Measurements from ENCODE around the gene VPS45. TPM values are rescaled to one million over a fixed set of nuclear protein-coding genes. Genes with fewer than 3 reads are reported as not detected.

Gene VPS45
- total and polyA plus RNA-seq, 2 of the 8 experiments (the other 6 are each of a cell fraction or from before 2014, with no cell fraction given): 19.1 to 27.6 TPM

GRCh38 chr1:150150133-150151021, 82.8 kb downstream of the VPS45 start (continued):
- TF ChIP-seq SIN3A (conservative IDR thresholded peaks at IDR 0.05 in 1 of 2, IDR thresholded peaks at IDR 0.05 in 1 of 2; ENCODE audit: low read depth in 1 of 2, low read length in 2 of 2) (0 out of 4 replicates have a peak, but pooled peaks of 1 of the 2 experiments have one; percentile 21), PHF8 (conservative IDR thresholded peaks at IDR 0.05; ENCODE audit: low read depth, low read length) (peak; percentile 8; the same call in 1 of the 2 replicates), BCL11A (IDR thresholded peaks at IDR 0.05; ENCODE audit: low read depth in 2 of 2, low read length in 2 of 2) (no peak), RXRA (IDR thresholded peaks at IDR 0.05; ENCODE audit: insufficient read depth, low read depth, low read length) (no peak), POLR2A (IDR thresholded peaks at IDR 0.05; ENCODE audit: control extremely low read depth in 1 of 2, low read depth in 2 of 2, low read length in 2 of 2) (peak in 1 of 2 experiments; percentile 16), SAP30 (IDR thresholded peaks at IDR 0.05; ENCODE audit: insufficient read depth, insufficient replicate concordance, low read length) (no peak)

All from H1 (cell line).